ENCODE measurements around the gene CYTH1.
A peak's percentile ranks its signal among the peaks of the same experiment; 100 is the strongest.

CYTH1 gene

GRCh38 chr17:78797691-78798585 lies 15.9 kb upstream of the CYTH1 start:
- H3K27ac ChIP-seq, result no peak overlapping the region
- no peak overlapping the region for H2AFZ ChIP-seq
- TF ChIP-seq, protein P1, sequence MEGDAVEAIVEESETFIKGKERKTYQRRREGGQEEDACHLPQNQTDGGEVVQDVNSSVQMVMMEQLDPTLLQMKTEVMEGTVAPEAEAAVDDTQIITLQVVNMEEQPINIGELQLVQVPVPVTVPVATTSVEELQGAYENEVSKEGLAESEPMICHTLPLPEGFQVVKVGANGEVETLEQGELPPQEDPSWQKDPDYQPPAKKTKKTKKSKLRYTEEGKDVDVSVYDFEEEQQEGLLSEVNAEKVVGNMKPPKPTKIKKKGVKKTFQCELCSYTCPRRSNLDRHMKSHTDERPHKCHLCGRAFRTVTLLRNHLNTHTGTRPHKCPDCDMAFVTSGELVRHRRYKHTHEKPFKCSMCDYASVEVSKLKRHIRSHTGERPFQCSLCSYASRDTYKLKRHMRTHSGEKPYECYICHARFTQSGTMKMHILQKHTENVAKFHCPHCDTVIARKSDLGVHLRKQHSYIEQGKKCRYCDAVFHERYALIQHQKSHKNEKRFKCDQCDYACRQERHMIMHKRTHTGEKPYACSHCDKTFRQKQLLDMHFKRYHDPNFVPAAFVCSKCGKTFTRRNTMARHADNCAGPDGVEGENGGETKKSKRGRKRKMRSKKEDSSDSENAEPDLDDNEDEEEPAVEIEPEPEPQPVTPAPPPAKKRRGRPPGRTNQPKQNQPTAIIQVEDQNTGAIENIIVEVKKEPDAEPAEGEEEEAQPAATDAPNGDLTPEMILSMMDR (IDR thresholded peaks at IDR 0.05), result no peak
- H3K4me1 ChIP-seq, result no peaks in the 10 kb centered on the region
- no peak overlapping the region for H3K9ac ChIP-seq
- H3K9me3 ChIP-seq (ENCODE audit: control insufficient read depth, low read length), result no peaks in the 10 kb centered on the region
- no peaks in the 10 kb centered on the region for H3K36me3 ChIP-seq (ENCODE audit: control insufficient read depth, insufficient read depth, low read length)
- no peaks in the 10 kb centered on the region for H3K27me3 ChIP-seq (ENCODE audit: control insufficient read depth, insufficient read depth, low read length)
- H3K79me2 ChIP-seq, result no peaks in the 10 kb centered on the region
- no peak overlapping the region for H3K4me3 ChIP-seq (ENCODE audit: low read depth, low read length)
- no peak overlapping the region for H3K4me2 ChIP-seq (ENCODE audit: low read length)

GRCh38 chr17:78797213-78797612 lies 15.1 kb upstream of the CYTH1 start:
- Histone ChIP-seq H3K4me3 (ENCODE audit: low read depth, low read length) (no peak overlapping the region), H3K4me1 (no peaks in the 10 kb centered on the region), H3K9me3 (ENCODE audit: control insufficient read depth, low read length) (no peaks in the 10 kb centered on the region), H2AFZ (no peak overlapping the region), H3K27me3 (ENCODE audit: control insufficient read depth, insufficient read depth, low read length) (no peaks in the 10 kb centered on the region), H3K9ac (no peak overlapping the region), H3K79me2 (no peaks in the 10 kb centered on the region), H3K4me2 (ENCODE audit: low read length) (no peak overlapping the region), H3K27ac (peak overlapping the region; percentile 24), H3K36me3 (ENCODE audit: control insufficient read depth, insufficient read depth, low read length) (no peaks in the 10 kb centered on the region)
- TF ChIP-seq, protein P1 (IDR thresholded peaks at IDR 0.05), result no peak

- H3K79me2 ChIP-seq, result no peaks in the 10 kb centered on the region
- H3K9me3 ChIP-seq (ENCODE audit: control insufficient read depth, low read length), result no peaks in the 10 kb centered on the region
- H3K4me1 ChIP-seq, result no peaks in the 10 kb centered on the region
- H3K9ac ChIP-seq, result no peak overlapping the region
- H3K4me3 ChIP-seq (ENCODE audit: low read depth, low read length), result no peak overlapping the region
- no peak overlapping the region for H3K4me2 ChIP-seq (ENCODE audit: low read length)
- no peaks in the 10 kb centered on the region for H3K27me3 ChIP-seq (ENCODE audit: control insufficient read depth, insufficient read depth, low read length)
- no peak overlapping the region for H3K27ac ChIP-seq
- no peak overlapping the region for H2AFZ ChIP-seq
- TF ChIP-seq, protein P1 (IDR thresholded peaks at IDR 0.05), result no peak
- H3K36me3 ChIP-seq (ENCODE audit: control insufficient read depth, insufficient read depth, low read length), result no peaks in the 10 kb centered on the region
These were observed 14.4 kb upstream of the CYTH1 start for GRCh38 chr17:78796517-78796900.

DNA sequence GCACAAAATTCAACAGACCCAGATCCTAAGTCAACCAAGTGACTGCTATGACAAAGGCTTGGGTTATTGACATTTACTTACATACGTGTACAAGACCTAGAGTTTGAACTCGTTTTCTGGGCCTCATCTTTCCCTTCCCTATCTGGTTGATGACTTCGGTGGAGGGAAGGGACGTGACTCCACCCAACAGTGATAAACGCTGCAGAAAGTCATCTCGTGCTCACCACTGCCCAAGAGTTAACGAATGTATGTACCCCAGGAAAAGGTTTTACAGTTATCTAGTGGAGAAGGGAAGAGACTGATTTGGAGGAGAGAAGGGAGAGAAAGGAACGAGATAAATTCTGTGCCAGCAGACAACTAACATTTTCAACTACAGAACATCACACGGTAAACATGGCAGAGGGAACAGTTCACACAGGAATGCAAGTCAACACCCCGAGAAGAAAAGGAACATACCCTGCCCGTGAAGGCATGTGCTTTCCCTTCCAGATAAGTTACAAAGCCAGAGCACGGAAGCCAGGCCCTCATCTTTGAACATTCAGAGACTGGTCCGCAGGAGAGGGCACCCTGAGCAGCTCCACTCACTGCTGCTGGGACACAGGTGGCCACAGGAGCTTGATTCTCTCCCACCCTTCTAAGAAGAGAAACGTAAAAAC lies 13.9 kb upstream of the CYTH1 start:
- no peaks in the 10 kb centered on the region for H3K4me1 ChIP-seq
- H3K9me3 ChIP-seq (ENCODE audit: control insufficient read depth, low read length), result no peaks in the 10 kb centered on the region
- no peaks in the 10 kb centered on the region for H3K36me3 ChIP-seq (ENCODE audit: control insufficient read depth, insufficient read depth, low read length)
- no peaks in the 10 kb centered on the region for H3K27me3 ChIP-seq (ENCODE audit: control insufficient read depth, insufficient read depth, low read length)
- no peak overlapping the region for H3K27ac ChIP-seq
- H3K4me3 ChIP-seq (ENCODE audit: low read depth, low read length), result no peak overlapping the region
- no peak overlapping the region for H3K4me2 ChIP-seq (ENCODE audit: low read length)
- no peak overlapping the region for H3K9ac ChIP-seq
- H2AFZ ChIP-seq, result no peak overlapping the region
- TF ChIP-seq, protein P1 (IDR thresholded peaks at IDR 0.05), result no peak
- H3K79me2 ChIP-seq, result no peaks in the 10 kb centered on the region

All from parathyroid adenoma (tissue), 2 donors.